Body of pancreas (tissue), 4 donors: ENCODE measurements around the gene KANSL1L.

Experiments
- POLR2A ChIP-seq, 3 donors: fragments of 450-650 bp; IDR thresholded peaks; one replicate each; pipeline ENCODE4 v1.6.1; 2016; ENCODE audit warnings: antibody characterized with exemption in 3 of 3, mild to moderate bottlenecking in 2 of 3
- TF ChIP-seq, protein P1 (sequence below), 7 experiments: fragments of 450-650 bp in 4 of 7; fragments of 200-600 bp in 3 of 7; sonication (generic) in 3 of 7; IDR thresholded peaks; one replicate each; pipeline ENCODE4 v1.5.1; 2016 to 2019; ENCODE audit warnings: antibody characterized with exemption in 7 of 7

DNA sequence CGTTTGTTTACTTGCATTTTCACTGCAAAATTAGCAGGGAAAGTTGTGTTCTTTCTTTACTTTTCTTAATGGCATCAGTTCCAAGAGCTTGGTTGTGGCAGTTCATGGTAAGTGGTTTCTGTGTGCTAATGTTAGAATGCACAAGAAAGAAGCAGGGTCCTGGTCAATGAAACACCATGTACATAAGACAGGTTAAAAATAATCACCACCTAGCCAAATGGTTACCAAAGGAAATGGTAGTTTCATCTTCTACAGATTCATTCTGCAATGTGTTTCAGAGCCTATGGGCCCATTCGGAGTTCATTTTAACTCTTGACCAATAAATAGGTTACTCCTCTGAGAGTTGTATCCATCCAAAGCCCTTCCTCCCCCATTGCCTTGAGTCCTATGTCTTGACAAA is 186.9 kb downstream of the KANSL1L start:
- TF ChIP-seq, protein P1, sequence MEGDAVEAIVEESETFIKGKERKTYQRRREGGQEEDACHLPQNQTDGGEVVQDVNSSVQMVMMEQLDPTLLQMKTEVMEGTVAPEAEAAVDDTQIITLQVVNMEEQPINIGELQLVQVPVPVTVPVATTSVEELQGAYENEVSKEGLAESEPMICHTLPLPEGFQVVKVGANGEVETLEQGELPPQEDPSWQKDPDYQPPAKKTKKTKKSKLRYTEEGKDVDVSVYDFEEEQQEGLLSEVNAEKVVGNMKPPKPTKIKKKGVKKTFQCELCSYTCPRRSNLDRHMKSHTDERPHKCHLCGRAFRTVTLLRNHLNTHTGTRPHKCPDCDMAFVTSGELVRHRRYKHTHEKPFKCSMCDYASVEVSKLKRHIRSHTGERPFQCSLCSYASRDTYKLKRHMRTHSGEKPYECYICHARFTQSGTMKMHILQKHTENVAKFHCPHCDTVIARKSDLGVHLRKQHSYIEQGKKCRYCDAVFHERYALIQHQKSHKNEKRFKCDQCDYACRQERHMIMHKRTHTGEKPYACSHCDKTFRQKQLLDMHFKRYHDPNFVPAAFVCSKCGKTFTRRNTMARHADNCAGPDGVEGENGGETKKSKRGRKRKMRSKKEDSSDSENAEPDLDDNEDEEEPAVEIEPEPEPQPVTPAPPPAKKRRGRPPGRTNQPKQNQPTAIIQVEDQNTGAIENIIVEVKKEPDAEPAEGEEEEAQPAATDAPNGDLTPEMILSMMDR (IDR thresholded peaks at IDR 0.05) = no peak
- TF ChIP-seq POLR2A (IDR thresholded peaks at IDR 0.05) = no peak
